ENCODE measurements around the gene ATF1.
"Not testable (repeated sequence)": the region's sequence is repeated elsewhere in the genome, so short reads cannot be mapped to it uniquely, and the experiment has no call there.

Gene ATF1

GRCh38 chr12:50868881-50869280, 105.0 kb downstream of the ATF1 start:
- DNase-seq, result not testable (repeated sequence)

All from activated CD4-positive, alpha-beta T cell treated with anti-CD3 and anti-CD28 coated beads, Interleukin-2, Interleukin-6, amounts not matched to agents 100 ng/mL and 50 ng/mL, durations not matched to agents 16 hours and 8 hours (primary cell).